HepG2 (cell line): Measurements from ENCODE around the gene PIK3R5. TPM values are rescaled to one million over a fixed set of nuclear protein-coding genes. Genes with fewer than 3 reads are reported as not detected.

ENCODE experiments used
- ATAC-seq: fragments of 200-7000 bp; cut with Tn5 transposase; 3 replicates; pipeline ENCODE4 v1.9.1; 2020; ENCODE audit warnings: mild to moderate bottlenecking, moderate library complexity
- BruUV-seq: library from RNA; stranded (reverse); fragments of 400-500 nt; replicated peaks from 2 replicates; lab custom pipeline; 2021; lab: Mats Ljungman, UMichigan
- CTCF ChIA-PET: fragments of 300-600 bp; formaldehyde crosslinking; extraction: SDS; loops from one replicate; lab custom pipeline; 2021; ENCODE audit warnings: low total read pairs, inconsistent platforms, low intra/inter-chr PET ratio; lab: Yijun Ruan, JAX
- POLR2A ChIA-PET: fragments of 350-600 bp; sonication (Branson Sonifier 250); formaldehyde crosslinking; loops from one replicate; lab custom pipeline; 2020; ENCODE audit warnings: antibody characterized with exemption, inconsistent platforms; lab: Yijun Ruan, JAX
- DNase-seq: peaks from one replicate; pipeline ENCODE4 v3.0.0-alpha.2; 2015; ENCODE audit warnings: low spot score
- FAIRE-seq: peaks from 3 replicates; lab custom pipeline; 2011; peaks lifted over from hg19 to GRCh38; lab: Jason Lieb, UNC
- H2AFZ ChIP-seq: one replicate; pipeline ENCODE4 v1.6.1; 2011; ENCODE audit warnings: low read length, inconsistent platforms
- H3K27ac ChIP-seq: fragments of 300-600 bp; 3 replicates; pipeline ENCODE4 v1.8.0; 2011; ENCODE audit warnings: mixed run types, mild to moderate bottlenecking, mixed read lengths, low read length, inconsistent platforms; ENCODE audit not compliant: insufficient read depth; ENCODE audit errors: extremely low read length
- H3K27me3 ChIP-seq, 2 experiments: fragments of 200-600 bp in 1 of 2; 2 replicates in 1 of 2; 3 replicates in 1 of 2; pipeline versions ENCODE4 v1.6.0 to v1.8.0; 2011; ENCODE audit warnings: low read length in 2 of 2, mild to moderate bottlenecking in 2 of 2, moderate library complexity in 2 of 2, inconsistent platforms in 1 of 2; ENCODE audit not compliant: insufficient read depth in 2 of 2, control insufficient read depth in 1 of 2
- H3K36me3 ChIP-seq, 2 experiments: fragments of 200-600 bp in 1 of 2; replicated peaks in 1 of 2; 2 replicates in 1 of 2; 3 replicates in 1 of 2; pipeline versions ENCODE4 v1.5.1 to v1.8.0; 2011; ENCODE audit warnings: low read length in 2 of 2, inconsistent platforms in 1 of 2; ENCODE audit not compliant: insufficient read depth in 2 of 2, control insufficient read depth in 1 of 2
- H3K4me1 ChIP-seq: 2 replicates; pipeline ENCODE4 v1.5.1; 2012; ENCODE audit warnings: low read length, inconsistent platforms; ENCODE audit not compliant: insufficient read depth
- H3K4me2 ChIP-seq: 2 replicates; pipeline ENCODE4 v1.6.0; 2011; ENCODE audit warnings: low read depth, low read length, inconsistent platforms
- H3K4me3 ChIP-seq, 3 experiments: fragments of 200-600 bp in 1 of 3; sonication (generic), shearing (Covaris generic) in 1 of 3; replicated peaks in 1 of 3; 2 replicates each; pipeline ENCODE4 v1.5.1; 2011 to 2016; ENCODE audit warnings: low read length in 3 of 3, inconsistent platforms in 2 of 3, low read depth in 2 of 3, mild to moderate bottlenecking in 2 of 3, control low read depth in 1 of 3, mixed read lengths in 1 of 3; ENCODE audit not compliant: insufficient read depth in 1 of 3
- H3K79me2 ChIP-seq: one replicate; pipeline ENCODE4 v1.6.1; 2011; ENCODE audit warnings: low read length, inconsistent platforms; ENCODE audit not compliant: insufficient read depth
- H3K9ac ChIP-seq: 2 replicates; pipeline ENCODE4 v1.6.0; 2011; ENCODE audit warnings: mild to moderate bottlenecking, low read depth, low read length, inconsistent platforms; ENCODE audit not compliant: insufficient read depth
- H3K9me3 ChIP-seq: 2 replicates; pipeline ENCODE4 v1.5.1; 2012; ENCODE audit warnings: mild to moderate bottlenecking, low read length
- H4K20me1 ChIP-seq: 2 replicates; pipeline ENCODE4 v1.6.0; 2011; ENCODE audit warnings: inconsistent platforms, mild to moderate bottlenecking, low read length, moderate library complexity; ENCODE audit not compliant: insufficient read depth
- FOXA3 ChIP-seq: IDR thresholded peaks from 2 replicates; pipeline ENCODE4 v1.6.1; 2016; ENCODE audit warnings: missing genetic modification reagents, missing compliant biosample characterization
- FOXP4 ChIP-seq: sonication (generic); formaldehyde crosslinking; IDR thresholded peaks from 2 replicates; pipeline ENCODE4 v1.4.0; 2020; ENCODE audit warnings: missing genetic modification reagents
- NR0B2 ChIP-seq: sonication (generic); formaldehyde crosslinking; IDR thresholded peaks from 2 replicates; pipeline ENCODE4 v1.4.0; 2020; ENCODE audit warnings: mild to moderate bottlenecking, missing genetic modification reagents
- PAX8 ChIP-seq: sonication (generic); formaldehyde crosslinking; IDR thresholded peaks from 2 replicates; pipeline ENCODE4 v1.8.0; 2022; ENCODE audit warnings: mild to moderate bottlenecking, missing genetic modification reagents, borderline replicate concordance
- REPIN1 ChIP-seq: sonication (generic); formaldehyde crosslinking; IDR thresholded peaks from 2 replicates; pipeline ENCODE4 v1.8.0; 2022; ENCODE audit warnings: missing genetic modification reagents, low read depth, mild to moderate bottlenecking, borderline replicate concordance
- SOX5 ChIP-seq: IDR thresholded peaks from 2 replicates; pipeline ENCODE4 v1.6.1; 2016; ENCODE audit warnings: borderline replicate concordance
- ZBTB34 ChIP-seq: sonication (generic); formaldehyde crosslinking; IDR thresholded peaks from 2 replicates; pipeline ENCODE4 v1.8.0; 2022; ENCODE audit warnings: mild to moderate bottlenecking, missing genetic modification reagents
- ZNF234 ChIP-seq: sonication (generic); formaldehyde crosslinking; conservative IDR thresholded peaks from 2 replicates; pipeline ENCODE4 v1.5.1; 2020; ENCODE audit warnings: mild to moderate bottlenecking, missing genetic modification reagents
- ZNF543 ChIP-seq: sonication (generic); formaldehyde crosslinking; IDR thresholded peaks from 2 replicates; pipeline ENCODE4 v1.4.0; 2020; ENCODE audit warnings: mild to moderate bottlenecking, missing genetic modification reagents
- ZNF564 ChIP-seq: sonication (generic); formaldehyde crosslinking; IDR thresholded peaks from 2 replicates; pipeline ENCODE4 v1.8.1; 2023; ENCODE audit warnings: mild to moderate bottlenecking, missing genetic modification reagents
- ZNF687 ChIP-seq: sonication (generic); formaldehyde crosslinking; IDR thresholded peaks from 2 replicates; pipeline ENCODE4 v1.5.1; 2020; ENCODE audit warnings: mild to moderate bottlenecking, missing genetic modification reagents, moderate library complexity
- WGBS: methylation state at CpG from one replicate; pipeline ENCODE4 v1.1.6; 2017; ENCODE audit warnings: low lambda C conversion rate; 5-methylcytosine and 5-hydroxymethylcytosine counted together
- in situ Hi-C: cut with HindIII; loops from 2 replicates; pipeline ENCODE4 v1.10.0; 2017; ENCODE audit warnings: low pct_unique_long_range_greater_than_20kb; ENCODE audit not compliant: extremely low pct_ligation_motif_present
- intact Hi-C: fragments of 100-400 bp; cut with micrococcal nuclease; formaldehyde crosslinking; loops from one replicate; pipeline ENCODE4 v1.10.0; 2022; ENCODE audit not compliant: unreplicated experiment
- polyA plus RNA-seq, 8 experiments: library from polyadenylated mRNA; depleted of rRNA in 3 of 8; stranded (reverse) in 7 of 8; unstranded in 1 of 8; fragments of >200 nt; fragmentation: Illumina TruSeq in 4 of 8; extraction: Trizol in 4 of 8; gene quantifications; 2 replicates each; pipeline versions ENCODE4 v1.2.1 to v1.2.3, GENCODE V29; 2011 to 2016; ENCODE audit warnings: low read depth in 4 of 8, missing spikeins in 1 of 8, mixed read lengths in 1 of 8; ENCODE audit not compliant: insufficient read depth in 1 of 8
- total RNA-seq, 5 experiments: library from RNA; depleted of rRNA; stranded (reverse); fragments of >200 nt; fragmentation: Illumina TruSeq; extraction: Trizol; gene quantifications; 2 replicates each; pipeline ENCODE4 v1.2.3, GENCODE V29; 2016; ENCODE audit warnings: low read depth in 1 of 5

The PIK3R5 gene
- total and polyA plus RNA-seq, 2 of the 13 experiments (the other 11 are each of a cell fraction or from before 2014, with no cell fraction given): not detected

- Histone ChIP-seq H3K27ac (no peak overlapping the region), H3K4me2 (peak overlapping the region; percentile 65), H3K79me2 (no peaks in the 10 kb centered on the region), H3K36me3 (no peaks in the 10 kb centered on the region), H4K20me1 (no peaks in the 10 kb centered on the region), H3K9ac (no peak overlapping the region), H3K4me3 (peak overlapping the region in 1 of 3 experiments; percentile 48; a peak in 3 of 6 replicates), H3K9me3 (no peaks in the 10 kb centered on the region), H3K4me1 (peaks cover 27% of the 10 kb centered on the region), H3K27me3 (peaks cover 12 to 70% of the 10 kb centered on the region in 2 experiments), H2AFZ (no peak overlapping the region)
- CTCF ChIA-PET: no interaction called here
- POLR2A ChIA-PET: interaction anchor here (0.5 kb wide), 1 partner anchor 30 kb away, joined by 3 read pairs; no protein-coding TSS in a partner anchor
- ATAC-seq: peak; percentile 71
- peak; percentile 26 for FAIRE-seq
- BruUV-seq: no TSS peak
- intact Hi-C loops: no loop called here
- in situ Hi-C loops: no loop called here
- peak; percentile 53 for DNase-seq
- WGBS: 0% methylated on average over 6 of the region's 7 CpGs
- TF ChIP-seq ZNF564: no peak
- TF ChIP-seq ZBTB34 (CRISPR knock-in tag): no peak
- TF ChIP-seq FOXA3 (CRISPR knock-in tag): peak; percentile 60
- no peak for TF ChIP-seq ZNF234 (CRISPR knock-in tag)
- TF ChIP-seq NR0B2 (CRISPR knock-in tag): no peak
- TF ChIP-seq SOX5 (CRISPR knock-in tag): peak; percentile 29; the same call in 1 of the 2 replicates
- peak; percentile 41; the same call in 1 of the 2 replicates for TF ChIP-seq FOXP4
- TF ChIP-seq PAX8 (CRISPR knock-in tag): no peak
- TF ChIP-seq ZNF687 (CRISPR knock-in tag): no peak
- TF ChIP-seq REPIN1: no peak
- no peak for TF ChIP-seq ZNF543 (CRISPR knock-in tag)
These were observed 93.3 kb downstream of the PIK3R5 start for GRCh38 chr17:8872036-8872704.
